Measurements from ENCODE around the gene RPTOR.

The RPTOR gene

GRCh38 chr17:80712089-80712488 is 167.5 kb downstream of the RPTOR start:
- in situ Hi-C loops (cut with MboI; ENCODE audit: low sequenced_read_pairs, unreplicated experiment) = no loop called here
- no peak for TF ChIP-seq CTCF (IDR thresholded peaks at IDR 0.05; ENCODE audit: borderline replicate concordance, control extremely low read depth, extremely low read depth, insufficient read depth, missing control alignments)
- DNase-seq (ENCODE audit: low spot score) = no peak

- in situ Hi-C loops (cut with MboI; ENCODE audit: low sequenced_read_pairs, unreplicated experiment) = no loop called here
- no peak for TF ChIP-seq CTCF (IDR thresholded peaks at IDR 0.05; ENCODE audit: borderline replicate concordance, control extremely low read depth, extremely low read depth, insufficient read depth, missing control alignments)
- no peak for DNase-seq (ENCODE audit: low spot score)
These were observed 168.0 kb downstream of the RPTOR start for GRCh38 chr17:80712606-80713005.

GRCh38 chr17:80716986-80717719 is 172.5 kb downstream of the RPTOR start:
- TF ChIP-seq CTCF (IDR thresholded peaks at IDR 0.05; ENCODE audit: borderline replicate concordance, control extremely low read depth, extremely low read depth, insufficient read depth, missing control alignments) = no peak
- in situ Hi-C loops (cut with MboI; ENCODE audit: low sequenced_read_pairs, unreplicated experiment) = no loop called here

GRCh38 chr17:80717720-80718083 is 173.1 kb downstream of the RPTOR start:
- TF ChIP-seq CTCF (IDR thresholded peaks at IDR 0.05; ENCODE audit: borderline replicate concordance, control extremely low read depth, extremely low read depth, insufficient read depth, missing control alignments) = no peak
- in situ Hi-C loops (cut with MboI; ENCODE audit: low sequenced_read_pairs, unreplicated experiment) = no loop called here
- DNase-seq (ENCODE audit: low spot score) = no peak

More at GRCh38 chr17:80716986-80717719, 172.5 kb downstream of the RPTOR start:
- DNase-seq (ENCODE audit: low spot score) = no peak

- in situ Hi-C loops (cut with MboI; ENCODE audit: low sequenced_read_pairs, unreplicated experiment) = no loop called here
- TF ChIP-seq CTCF (IDR thresholded peaks at IDR 0.05; ENCODE audit: borderline replicate concordance, control extremely low read depth, extremely low read depth, insufficient read depth, missing control alignments) = no peak
- DNase-seq (ENCODE audit: low spot score) = no peak
These were observed 173.8 kb downstream of the RPTOR start for GRCh38 chr17:80718428-80718827.

- in situ Hi-C loops (cut with MboI; ENCODE audit: low sequenced_read_pairs, unreplicated experiment) = no loop called here
- no peak for TF ChIP-seq CTCF (IDR thresholded peaks at IDR 0.05; ENCODE audit: borderline replicate concordance, control extremely low read depth, extremely low read depth, insufficient read depth, missing control alignments)
These were observed 174.8 kb downstream of the RPTOR start for GRCh38 chr17:80719449-80719848.

More at GRCh38 chr17:80719449-80719848, 174.8 kb downstream of the RPTOR start:
- no peak for DNase-seq (ENCODE audit: low spot score)

All from GM13976 (cell line).